HepG2 (cell line): ENCODE data around the gene ANKRD44. TPM values are rescaled to one million over a fixed set of nuclear protein-coding genes. Genes with fewer than 3 reads are reported as not detected.

Experiments used
- ATAC-seq: fragments of 200-7000 bp; cut with Tn5 transposase; 3 replicates; pipeline ENCODE4 v1.9.1; 2020; ENCODE audit warnings: mild to moderate bottlenecking, moderate library complexity
- BruUV-seq: library from RNA; stranded (reverse); fragments of 400-500 nt; replicated peaks from 2 replicates; lab custom pipeline; 2021; lab: Mats Ljungman, UMichigan
- CTCF ChIA-PET: fragments of 300-600 bp; formaldehyde crosslinking; extraction: SDS; loops from one replicate; lab custom pipeline; 2021; ENCODE audit warnings: low total read pairs, inconsistent platforms, low intra/inter-chr PET ratio; lab: Yijun Ruan, JAX
- POLR2A ChIA-PET: fragments of 350-600 bp; sonication (Branson Sonifier 250); formaldehyde crosslinking; loops from one replicate; lab custom pipeline; 2020; ENCODE audit warnings: antibody characterized with exemption, inconsistent platforms; lab: Yijun Ruan, JAX
- DNase-seq: peaks from one replicate; pipeline ENCODE4 v3.0.0-alpha.2; 2015; ENCODE audit warnings: low spot score
- FAIRE-seq: peaks from 3 replicates; lab custom pipeline; 2011; peaks lifted over from hg19 to GRCh38; lab: Jason Lieb, UNC
- H2AFZ ChIP-seq: one replicate; pipeline ENCODE4 v1.6.1; 2011; ENCODE audit warnings: low read length, inconsistent platforms
- H3K27ac ChIP-seq: fragments of 300-600 bp; 3 replicates; pipeline ENCODE4 v1.8.0; 2011; ENCODE audit warnings: mixed run types, mild to moderate bottlenecking, mixed read lengths, low read length, inconsistent platforms; ENCODE audit not compliant: insufficient read depth; ENCODE audit errors: extremely low read length
- H3K27me3 ChIP-seq, 2 experiments: fragments of 200-600 bp in 1 of 2; 2 replicates in 1 of 2; 3 replicates in 1 of 2; pipeline versions ENCODE4 v1.6.0 to v1.8.0; 2011; ENCODE audit warnings: low read length in 2 of 2, mild to moderate bottlenecking in 2 of 2, moderate library complexity in 2 of 2, inconsistent platforms in 1 of 2; ENCODE audit not compliant: insufficient read depth in 2 of 2, control insufficient read depth in 1 of 2
- H3K36me3 ChIP-seq, 2 experiments: fragments of 200-600 bp in 1 of 2; replicated peaks in 1 of 2; 2 replicates in 1 of 2; 3 replicates in 1 of 2; pipeline versions ENCODE4 v1.5.1 to v1.8.0; 2011; ENCODE audit warnings: low read length in 2 of 2, inconsistent platforms in 1 of 2; ENCODE audit not compliant: insufficient read depth in 2 of 2, control insufficient read depth in 1 of 2
- H3K4me1 ChIP-seq: 2 replicates; pipeline ENCODE4 v1.5.1; 2012; ENCODE audit warnings: low read length, inconsistent platforms; ENCODE audit not compliant: insufficient read depth
- H3K4me2 ChIP-seq: 2 replicates; pipeline ENCODE4 v1.6.0; 2011; ENCODE audit warnings: low read depth, low read length, inconsistent platforms
- H3K4me3 ChIP-seq, 3 experiments: fragments of 200-600 bp in 1 of 3; sonication (generic), shearing (Covaris generic) in 1 of 3; replicated peaks in 1 of 3; 2 replicates each; pipeline ENCODE4 v1.5.1; 2011 to 2016; ENCODE audit warnings: low read length in 3 of 3, inconsistent platforms in 2 of 3, low read depth in 2 of 3, mild to moderate bottlenecking in 2 of 3, control low read depth in 1 of 3, mixed read lengths in 1 of 3; ENCODE audit not compliant: insufficient read depth in 1 of 3
- H3K79me2 ChIP-seq: one replicate; pipeline ENCODE4 v1.6.1; 2011; ENCODE audit warnings: low read length, inconsistent platforms; ENCODE audit not compliant: insufficient read depth
- H3K9ac ChIP-seq: 2 replicates; pipeline ENCODE4 v1.6.0; 2011; ENCODE audit warnings: mild to moderate bottlenecking, low read depth, low read length, inconsistent platforms; ENCODE audit not compliant: insufficient read depth
- H3K9me3 ChIP-seq: 2 replicates; pipeline ENCODE4 v1.5.1; 2012; ENCODE audit warnings: mild to moderate bottlenecking, low read length
- H4K20me1 ChIP-seq: 2 replicates; pipeline ENCODE4 v1.6.0; 2011; ENCODE audit warnings: inconsistent platforms, mild to moderate bottlenecking, low read length, moderate library complexity; ENCODE audit not compliant: insufficient read depth
- ARNT ChIP-seq: fragments of 450-650 bp; IDR thresholded peaks from 2 replicates; pipeline ENCODE4 v1.6.1; 2017
- ATF6 ChIP-seq: sonication (generic); formaldehyde crosslinking; conservative IDR thresholded peaks from 2 replicates; pipeline ENCODE4 v1.4.0; 2020; ENCODE audit warnings: missing genetic modification reagents
- GLI4 ChIP-seq: sonication (generic); formaldehyde crosslinking; IDR thresholded peaks from 2 replicates; pipeline ENCODE4 v1.5.1; 2020; ENCODE audit warnings: missing genetic modification reagents, mild to moderate bottlenecking, moderate library complexity, borderline replicate concordance
- HNF4G ChIP-seq, 2 experiments: sonication (generic) in 1 of 2; formaldehyde crosslinking in 1 of 2; IDR thresholded peaks; 2 replicates each; pipeline versions ENCODE4 v1.4.0 to v1.6.1; 2011 to 2020; ENCODE audit warnings: borderline replicate concordance in 2 of 2, low read depth in 2 of 2, mild to moderate bottlenecking in 2 of 2, low read length in 1 of 2, missing genetic modification reagents in 1 of 2, moderate library complexity in 1 of 2
- KDM4B ChIP-seq: sonication (generic); formaldehyde crosslinking; IDR thresholded peaks from 2 replicates; pipeline ENCODE4 v1.4.0; 2020; ENCODE audit warnings: missing genetic modification reagents
- ONECUT2 ChIP-seq: sonication (generic); formaldehyde crosslinking; IDR thresholded peaks from 2 replicates; pipeline ENCODE4 v1.4.0; 2020; ENCODE audit warnings: missing genetic modification reagents
- TFDP2 ChIP-seq: sonication (generic); formaldehyde crosslinking; IDR thresholded peaks from 2 replicates; pipeline ENCODE4 v1.4.0; 2020; ENCODE audit warnings: missing genetic modification reagents
- ZMYM3 ChIP-seq: sonication (generic); formaldehyde crosslinking; IDR thresholded peaks from 2 replicates; pipeline ENCODE4 v1.5.1; 2020; ENCODE audit warnings: mild to moderate bottlenecking, missing genetic modification reagents
- WGBS: methylation state at CpG from one replicate; pipeline ENCODE4 v1.1.6; 2017; ENCODE audit warnings: low lambda C conversion rate; 5-methylcytosine and 5-hydroxymethylcytosine counted together
- in situ Hi-C: cut with HindIII; loops from 2 replicates; pipeline ENCODE4 v1.10.0; 2017; ENCODE audit warnings: low pct_unique_long_range_greater_than_20kb; ENCODE audit not compliant: extremely low pct_ligation_motif_present
- intact Hi-C: fragments of 100-400 bp; cut with micrococcal nuclease; formaldehyde crosslinking; loops from one replicate; pipeline ENCODE4 v1.10.0; 2022; ENCODE audit not compliant: unreplicated experiment
- polyA plus RNA-seq, 8 experiments: library from polyadenylated mRNA; depleted of rRNA in 3 of 8; stranded (reverse) in 7 of 8; unstranded in 1 of 8; fragments of >200 nt; fragmentation: Illumina TruSeq in 4 of 8; extraction: Trizol in 4 of 8; gene quantifications; 2 replicates each; pipeline versions ENCODE4 v1.2.1 to v1.2.3, GENCODE V29; 2011 to 2016; ENCODE audit warnings: low read depth in 4 of 8, missing spikeins in 1 of 8, mixed read lengths in 1 of 8; ENCODE audit not compliant: insufficient read depth in 1 of 8
- total RNA-seq, 5 experiments: library from RNA; depleted of rRNA; stranded (reverse); fragments of >200 nt; fragmentation: Illumina TruSeq; extraction: Trizol; gene quantifications; 2 replicates each; pipeline ENCODE4 v1.2.3, GENCODE V29; 2016; ENCODE audit warnings: low read depth in 1 of 5
- TF ChIP-seq, protein P1 (sequence below): sonication (generic); formaldehyde crosslinking; IDR thresholded peaks from 2 replicates; pipeline ENCODE4; 2020; ENCODE audit warnings: missing genetic modification reagents, mild to moderate bottlenecking, borderline replicate concordance

Gene ANKRD44
- total and polyA plus RNA-seq, 2 of the 13 experiments (the other 11 are each of a cell fraction or from before 2014, with no cell fraction given): 0.04 to 0.11 TPM

DNA sequence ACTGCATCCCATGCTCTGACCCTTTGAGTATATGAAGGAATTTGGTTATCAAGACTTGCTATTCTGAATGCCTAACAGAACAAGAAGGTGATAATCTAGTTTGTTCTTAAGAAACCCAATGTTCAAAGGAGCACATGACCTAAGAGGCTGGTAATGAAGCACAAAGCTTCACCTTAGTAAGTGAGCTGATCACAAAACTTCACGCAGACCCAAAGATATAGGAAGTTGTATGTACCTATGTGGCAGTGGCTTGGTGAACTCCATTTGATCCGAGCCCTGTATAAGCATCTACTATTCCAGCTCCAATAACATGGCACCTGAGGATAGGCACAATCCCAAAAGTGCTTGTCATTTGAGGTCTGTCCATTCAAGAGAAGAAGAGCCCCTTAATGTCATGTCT is 78.6 kb downstream of the ANKRD44 start:
- no peak for ATAC-seq
- peaks cover 0 to 6% of the 10 kb centered on the region in 2 experiments; a peak in 3 of 5 replicates for H3K27me3 ChIP-seq
- no peak overlapping the region for H3K27ac ChIP-seq
- no peak for DNase-seq
- ChIA-PET CTCF (no interaction called here), POLR2A (no interaction called here)
- H3K79me2 ChIP-seq: no peaks in the 10 kb centered on the region
- no peak overlapping the region for H2AFZ ChIP-seq
- in situ Hi-C loops: no loop called here
- H3K4me1 ChIP-seq: no peaks in the 10 kb centered on the region
- H3K4me3 ChIP-seq: no peak overlapping the region
- 13% methylated on average over 2 of the region's 2 CpGs for WGBS
- no peaks in the 10 kb centered on the region for H3K36me3 ChIP-seq
- TF ChIP-seq, protein P1, sequence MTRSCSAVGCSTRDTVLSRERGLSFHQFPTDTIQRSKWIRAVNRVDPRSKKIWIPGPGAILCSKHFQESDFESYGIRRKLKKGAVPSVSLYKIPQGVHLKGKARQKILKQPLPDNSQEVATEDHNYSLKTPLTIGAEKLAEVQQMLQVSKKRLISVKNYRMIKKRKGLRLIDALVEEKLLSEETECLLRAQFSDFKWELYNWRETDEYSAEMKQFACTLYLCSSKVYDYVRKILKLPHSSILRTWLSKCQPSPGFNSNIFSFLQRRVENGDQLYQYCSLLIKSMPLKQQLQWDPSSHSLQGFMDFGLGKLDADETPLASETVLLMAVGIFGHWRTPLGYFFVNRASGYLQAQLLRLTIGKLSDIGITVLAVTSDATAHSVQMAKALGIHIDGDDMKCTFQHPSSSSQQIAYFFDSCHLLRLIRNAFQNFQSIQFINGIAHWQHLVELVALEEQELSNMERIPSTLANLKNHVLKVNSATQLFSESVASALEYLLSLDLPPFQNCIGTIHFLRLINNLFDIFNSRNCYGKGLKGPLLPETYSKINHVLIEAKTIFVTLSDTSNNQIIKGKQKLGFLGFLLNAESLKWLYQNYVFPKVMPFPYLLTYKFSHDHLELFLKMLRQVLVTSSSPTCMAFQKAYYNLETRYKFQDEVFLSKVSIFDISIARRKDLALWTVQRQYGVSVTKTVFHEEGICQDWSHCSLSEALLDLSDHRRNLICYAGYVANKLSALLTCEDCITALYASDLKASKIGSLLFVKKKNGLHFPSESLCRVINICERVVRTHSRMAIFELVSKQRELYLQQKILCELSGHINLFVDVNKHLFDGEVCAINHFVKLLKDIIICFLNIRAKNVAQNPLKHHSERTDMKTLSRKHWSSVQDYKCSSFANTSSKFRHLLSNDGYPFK (CRISPR knock-in tag): no peak
- no peak for TF ChIP-seq ARNT
- no peak for TF ChIP-seq ZMYM3 (CRISPR knock-in tag)
- no peak for TF ChIP-seq GLI4 (CRISPR knock-in tag)
- TF ChIP-seq ATF6 (CRISPR knock-in tag): no peak
- TF ChIP-seq ONECUT2 (CRISPR knock-in tag): no peak
- TF ChIP-seq HNF4G (IDR thresholded peaks at IDR 0.05; ENCODE audit: borderline replicate concordance, low read depth, low read length): no peak
- TF ChIP-seq HNF4G (CRISPR knock-in tag; IDR thresholded peaks at IDR 0.05; ENCODE audit: borderline replicate concordance, low read depth): no peak
- no peak for TF ChIP-seq KDM4B (CRISPR knock-in tag)
- TF ChIP-seq TFDP2 (CRISPR knock-in tag): no peak
- TF ChIP-seq, all 625 proteins: peak for 0
- Histone ChIP-seq H4K20me1 (no peaks in the 10 kb centered on the region), H3K4me2 (no peak overlapping the region), H3K9me3 (no peaks in the 10 kb centered on the region), H3K9ac (no peak overlapping the region)
- no peak for FAIRE-seq
- BruUV-seq: no TSS peak
- intact Hi-C loops: no loop called here
